Measurements from ENCODE around the gene ALDH1A3. TPM values are rescaled to one million over a fixed set of nuclear protein-coding genes. Genes with fewer than 3 reads are reported as not detected.

ALDH1A3 gene
- total and polyA plus RNA-seq, 2 of the 4 experiments (the other 2 are of a cell fraction): 3.1 to 5.0 TPM

GRCh38 chr15:100841426-100841825 lies 38.2 kb upstream of the ALDH1A3 start:
- no peak overlapping the region for H2AFZ ChIP-seq (replicated peaks; ENCODE audit: low read length, poor library complexity)
- H3K4me3 ChIP-seq (ENCODE audit: insufficient read depth, low read depth, low read length): no peak overlapping the region
- no peaks in the 10 kb centered on the region for H3K79me1 ChIP-seq (ENCODE audit: low read depth in 1 of 2, low read length in 2 of 2)
- H4K8ac ChIP-seq (ENCODE audit: low read depth in 2 of 2, low read length in 2 of 2): peak overlapping the region in 1 of 2 experiments; percentile 52; a peak in 1 of 4 replicates
- no peak overlapping the region for H3K4ac ChIP-seq (ENCODE audit: low read depth, low read length)
- no peaks in the 10 kb centered on the region for H3K27me3 ChIP-seq (ENCODE audit: control insufficient read depth, insufficient read depth, low read length)
- intact Hi-C loops (cut with micrococcal nuclease) (no loop called here), in situ Hi-C loops (cut with MboI; ENCODE audit: low sequenced_read_pairs) (no loop called here), dilution Hi-C loops (cut with HindIII; ENCODE audit: low sequenced_read_pairs, unreplicated experiment) (no loop called here)
- no peak overlapping the region for H3K9ac ChIP-seq (ENCODE audit: low read depth, low read length)
- CTCF ChIA-PET: no interaction called here
- TF ChIP-seq RAD21 (IDR thresholded peaks at IDR 0.05; ENCODE audit: low read length): no peak
- TF ChIP-seq CEBPB (IDR thresholded peaks at IDR 0.05; ENCODE audit: low read depth, low read length): no peak
- no peak for TF ChIP-seq MAZ (IDR thresholded peaks at IDR 0.05; ENCODE audit: borderline replicate concordance, low read depth, low read length)
- no peak for TF ChIP-seq BHLHE40 (IDR thresholded peaks at IDR 0.05; ENCODE audit: low read depth, low read length)
- TF ChIP-seq POLR2A (IDR thresholded peaks at IDR 0.05; ENCODE audit: low read depth, low read length): no peak
- TF ChIP-seq FOS (IDR thresholded peaks at IDR 0.05; ENCODE audit: low read depth, low read length): no peak
- TF ChIP-seq, protein P1, sequence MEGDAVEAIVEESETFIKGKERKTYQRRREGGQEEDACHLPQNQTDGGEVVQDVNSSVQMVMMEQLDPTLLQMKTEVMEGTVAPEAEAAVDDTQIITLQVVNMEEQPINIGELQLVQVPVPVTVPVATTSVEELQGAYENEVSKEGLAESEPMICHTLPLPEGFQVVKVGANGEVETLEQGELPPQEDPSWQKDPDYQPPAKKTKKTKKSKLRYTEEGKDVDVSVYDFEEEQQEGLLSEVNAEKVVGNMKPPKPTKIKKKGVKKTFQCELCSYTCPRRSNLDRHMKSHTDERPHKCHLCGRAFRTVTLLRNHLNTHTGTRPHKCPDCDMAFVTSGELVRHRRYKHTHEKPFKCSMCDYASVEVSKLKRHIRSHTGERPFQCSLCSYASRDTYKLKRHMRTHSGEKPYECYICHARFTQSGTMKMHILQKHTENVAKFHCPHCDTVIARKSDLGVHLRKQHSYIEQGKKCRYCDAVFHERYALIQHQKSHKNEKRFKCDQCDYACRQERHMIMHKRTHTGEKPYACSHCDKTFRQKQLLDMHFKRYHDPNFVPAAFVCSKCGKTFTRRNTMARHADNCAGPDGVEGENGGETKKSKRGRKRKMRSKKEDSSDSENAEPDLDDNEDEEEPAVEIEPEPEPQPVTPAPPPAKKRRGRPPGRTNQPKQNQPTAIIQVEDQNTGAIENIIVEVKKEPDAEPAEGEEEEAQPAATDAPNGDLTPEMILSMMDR (conservative IDR thresholded peaks at IDR 0.05; ENCODE audit: low read depth, low read length): no peak
- TF ChIP-seq, protein P2, sequence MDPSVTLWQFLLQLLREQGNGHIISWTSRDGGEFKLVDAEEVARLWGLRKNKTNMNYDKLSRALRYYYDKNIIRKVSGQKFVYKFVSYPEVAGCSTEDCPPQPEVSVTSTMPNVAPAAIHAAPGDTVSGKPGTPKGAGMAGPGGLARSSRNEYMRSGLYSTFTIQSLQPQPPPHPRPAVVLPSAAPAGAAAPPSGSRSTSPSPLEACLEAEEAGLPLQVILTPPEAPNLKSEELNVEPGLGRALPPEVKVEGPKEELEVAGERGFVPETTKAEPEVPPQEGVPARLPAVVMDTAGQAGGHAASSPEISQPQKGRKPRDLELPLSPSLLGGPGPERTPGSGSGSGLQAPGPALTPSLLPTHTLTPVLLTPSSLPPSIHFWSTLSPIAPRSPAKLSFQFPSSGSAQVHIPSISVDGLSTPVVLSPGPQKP (IDR thresholded peaks at IDR 0.05; ENCODE audit: borderline replicate concordance, low read depth, low read length): no peak
- TF ChIP-seq MXI1 (IDR thresholded peaks at IDR 0.05; ENCODE audit: borderline replicate concordance, low read depth, low read length): no peak
- TF ChIP-seq NFE2L2 (IDR thresholded peaks at IDR 0.05; ENCODE audit: low read depth, low read length): no peak
- TF ChIP-seq SMC3 (IDR thresholded peaks at IDR 0.05; ENCODE audit: low read depth, low read length): no peak
- TF ChIP-seq RCOR1 (IDR thresholded peaks at IDR 0.05; ENCODE audit: insufficient replicate concordance, low read length): no peak
- H3K9me1 ChIP-seq (ENCODE audit: insufficient read depth, low read length): peaks cover 11% of the 10 kb centered on the region; the same call in 1 of the 2 replicates
- no peak overlapping the region for H2AK5ac ChIP-seq (ENCODE audit: low read depth, low read length)
- H4K91ac ChIP-seq (ENCODE audit: insufficient read depth, low read depth, low read length): no peak overlapping the region
- no peak overlapping the region for H2BK5ac ChIP-seq (ENCODE audit: low read depth, low read length, poor library complexity, severe bottlenecking)
- H3K18ac ChIP-seq (ENCODE audit: low read depth, low read length): no peak overlapping the region
- POLR2A ChIA-PET (ENCODE audit: unreplicated experiment): no interaction called here
- no peak overlapping the region for H2BK15ac ChIP-seq (ENCODE audit: low read depth, low read length)
- H3K23ac ChIP-seq (ENCODE audit: low read depth, low read length): no peak overlapping the region
- H2BK20ac ChIP-seq (ENCODE audit: low read depth, low read length): peak overlapping the region; percentile 56; the same call in 1 of the 2 replicates
- H3K4me2 ChIP-seq (ENCODE audit: low read depth, low read length): no peak overlapping the region
- H2AK9ac ChIP-seq (replicated peaks; ENCODE audit: low read depth, low read length, poor library complexity): no peak overlapping the region
- H3K27ac ChIP-seq (ENCODE audit: insufficient read depth, low read length): no peak overlapping the region
- no peak overlapping the region for H3K14ac ChIP-seq (replicated peaks; ENCODE audit: low read depth, low read length)
- H2BK120ac ChIP-seq (ENCODE audit: low read depth, low read length): peak overlapping the region; percentile 54
- H3K9me3 ChIP-seq (ENCODE audit: control insufficient read depth, insufficient read depth, low read length): no peaks in the 10 kb centered on the region
- BruUV-seq (replicated peaks): no TSS peak
- no CpG with 5 or more reads among the region's 3 CpGs for WGBS, 2 experiments (ENCODE audit: extremely low coverage in 2 of 2, insufficient read length in 1 of 2)
- H3K4me1 ChIP-seq (ENCODE audit: control insufficient read depth, insufficient read depth, low read length): peaks cover 9% of the 10 kb centered on the region
- no peak for DNase-seq
- ATAC-seq (ENCODE audit: low read depth): no peak
- H4K5ac ChIP-seq (ENCODE audit: low read depth, low read length): no peak overlapping the region
- H3K36me3 ChIP-seq (ENCODE audit: control insufficient read depth, insufficient read depth, low read length): no peaks in the 10 kb centered on the region
- H3K56ac ChIP-seq (ENCODE audit: extremely low read depth, insufficient read depth, low read length): no peak overlapping the region
- H4K20me1 ChIP-seq (ENCODE audit: insufficient read depth, low read length): no peaks in the 10 kb centered on the region

Data from IMR-90 (cell line).